HepG2 (cell line): ENCODE data around the gene PCYT2. TPM values are rescaled to one million over a fixed set of nuclear protein-coding genes. Genes with fewer than 3 reads are reported as not detected.

ENCODE experiments used
- ATF5 ChIP-seq: sonication (generic); formaldehyde crosslinking; IDR thresholded peaks from 2 replicates; pipeline ENCODE4 v1.4.0; 2020; ENCODE audit warnings: mild to moderate bottlenecking, low read depth, missing genetic modification reagents
- DRAP1 ChIP-seq: IDR thresholded peaks from 2 replicates; pipeline ENCODE4 v1.6.1; 2016; ENCODE audit warnings: missing genetic modification reagents, missing compliant biosample characterization
- GABPB1 ChIP-seq: IDR thresholded peaks from 2 replicates; pipeline ENCODE4 v1.6.1; 2016; ENCODE audit warnings: mild to moderate bottlenecking, missing genetic modification reagents, moderate library complexity, missing compliant biosample characterization
- HBP1 ChIP-seq: IDR thresholded peaks from 2 replicates; pipeline ENCODE4 v1.6.1; 2016; ENCODE audit warnings: low read depth, control low read depth
- KLF9 ChIP-seq: IDR thresholded peaks from 2 replicates; pipeline ENCODE4 v1.6.1; 2016; ENCODE audit warnings: low read depth
- MYNN ChIP-seq: sonication (generic); formaldehyde crosslinking; IDR thresholded peaks from 2 replicates; pipeline ENCODE4 v1.4.0; 2020; ENCODE audit warnings: mild to moderate bottlenecking, low read depth, missing genetic modification reagents
- RERE ChIP-seq: IDR thresholded peaks from 2 replicates; pipeline ENCODE4 v1.6.1; 2016; ENCODE audit warnings: low read depth, missing genetic modification reagents, missing compliant biosample characterization
- SP4 ChIP-seq: sonication (generic); formaldehyde crosslinking; IDR thresholded peaks from 2 replicates; pipeline ENCODE4 v1.8.1; 2023; ENCODE audit warnings: mild to moderate bottlenecking, missing genetic modification reagents
- ZBTB10 ChIP-seq: sonication (generic); formaldehyde crosslinking; IDR thresholded peaks from 2 replicates; pipeline ENCODE4 v1.4.0; 2020; ENCODE audit warnings: missing genetic modification reagents, borderline replicate concordance
- ZNF296 ChIP-seq: sonication (generic); formaldehyde crosslinking; conservative IDR thresholded peaks from 2 replicates; pipeline ENCODE4 v1.5.0; 2020; ENCODE audit warnings: mild to moderate bottlenecking, missing genetic modification reagents
- ZNF580 ChIP-seq: IDR thresholded peaks from 2 replicates; pipeline ENCODE4 v1.6.1; 2016; ENCODE audit warnings: low read depth, borderline replicate concordance
- ZNF768 ChIP-seq: sonication (generic); formaldehyde crosslinking; IDR thresholded peaks from 2 replicates; pipeline ENCODE4 v1.4.0; 2020; ENCODE audit warnings: missing genetic modification reagents
- polyA plus RNA-seq, 8 experiments: library from polyadenylated mRNA; depleted of rRNA in 3 of 8; stranded (reverse) in 7 of 8; unstranded in 1 of 8; fragments of >200 nt; fragmentation: Illumina TruSeq in 4 of 8; extraction: Trizol in 4 of 8; gene quantifications; 2 replicates each; pipeline versions ENCODE4 v1.2.1 to v1.2.3, GENCODE V29; 2011 to 2016; ENCODE audit warnings: low read depth in 4 of 8, missing spikeins in 1 of 8, mixed read lengths in 1 of 8; ENCODE audit not compliant: insufficient read depth in 1 of 8
- total RNA-seq, 5 experiments: library from RNA; depleted of rRNA; stranded (reverse); fragments of >200 nt; fragmentation: Illumina TruSeq; extraction: Trizol; gene quantifications; 2 replicates each; pipeline ENCODE4 v1.2.3, GENCODE V29; 2016; ENCODE audit warnings: low read depth in 1 of 5

The PCYT2 gene
- total and polyA plus RNA-seq, 2 of the 13 experiments (the other 11 are each of a cell fraction or from before 2014, with no cell fraction given), result 147 to 297 TPM

- TF ChIP-seq RERE (CRISPR knock-in tag) (no peak), ATF5 (CRISPR knock-in tag) (no peak), GABPB1 (CRISPR knock-in tag) (no peak; the same call in 1 of the 2 replicates), ZNF768 (CRISPR knock-in tag) (peak; percentile 18; the same call in 1 of the 2 replicates), HBP1 (CRISPR knock-in tag) (no peak), ZBTB10 (CRISPR knock-in tag) (no peak), MYNN (CRISPR knock-in tag) (no peak), ZNF296 (no peak), SP4 (CRISPR knock-in tag) (peak; percentile 42; the same call in 1 of the 2 replicates), ZNF580 (CRISPR knock-in tag) (no peak), DRAP1 (CRISPR knock-in tag) (no peak), KLF9 (CRISPR knock-in tag) (no peak)
These were observed 11.6 kb downstream of the PCYT2 start (continued) for GRCh38 chr17:81899514-81900166.
